Neural cell (in vitro differentiated cells): Measurements from ENCODE around the gene TGM1.

Source experiments
- EP300 ChIP-seq: fragments of 450-650 bp; conservative IDR thresholded peaks from 2 replicates; pipeline ENCODE4 v1.6.1; 2014; ENCODE audit warnings: antibody characterized with exemption, mild to moderate bottlenecking, moderate library complexity; ENCODE audit not compliant: poor library complexity, severe bottlenecking
- EZH2 ChIP-seq: fragments of 200-600, 300-800 bp; shearing (Covaris generic), sonication (generic); IDR thresholded peaks from 2 replicates; pipeline ENCODE4 v1.6.1; 2014; ENCODE audit warnings: antibody characterized with exemption, low read length, borderline replicate concordance, mild to moderate bottlenecking; ENCODE audit not compliant: insufficient read depth, poor library complexity, severe bottlenecking
- MXI1 ChIP-seq: fragments of 450-650 bp; conservative IDR thresholded peaks from 2 replicates; pipeline ENCODE4 v1.6.1; 2014; ENCODE audit warnings: antibody characterized with exemption, mild to moderate bottlenecking; ENCODE audit not compliant: poor library complexity, severe bottlenecking
- POLR2AphosphoS5 ChIP-seq: IDR thresholded peaks from 2 replicates; pipeline ENCODE4 v1.6.1; 2012
- RAD21 ChIP-seq: fragments of 450-650 bp; conservative IDR thresholded peaks from 2 replicates; pipeline ENCODE4 v1.6.1; 2014; ENCODE audit warnings: antibody characterized with exemption, mild to moderate bottlenecking, moderate library complexity
- SMC3 ChIP-seq: fragments of 450-650 bp; conservative IDR thresholded peaks from 2 replicates; pipeline ENCODE4 v1.6.1; 2014; ENCODE audit warnings: antibody characterized with exemption, mild to moderate bottlenecking, moderate library complexity; ENCODE audit not compliant: poor library complexity
- TF ChIP-seq, protein P1 (sequence below): fragments of 450-650 bp; IDR thresholded peaks from 2 replicates; pipeline ENCODE4 v1.5.1; 2014; ENCODE audit warnings: antibody characterized with exemption, mild to moderate bottlenecking, moderate library complexity; ENCODE audit not compliant: poor library complexity, severe bottlenecking
- TF ChIP-seq, protein P2 (sequence below): IDR thresholded peaks from 2 replicates; pipeline ENCODE4 v1.6.1; 2012; ENCODE audit warnings: borderline replicate concordance

DNA sequence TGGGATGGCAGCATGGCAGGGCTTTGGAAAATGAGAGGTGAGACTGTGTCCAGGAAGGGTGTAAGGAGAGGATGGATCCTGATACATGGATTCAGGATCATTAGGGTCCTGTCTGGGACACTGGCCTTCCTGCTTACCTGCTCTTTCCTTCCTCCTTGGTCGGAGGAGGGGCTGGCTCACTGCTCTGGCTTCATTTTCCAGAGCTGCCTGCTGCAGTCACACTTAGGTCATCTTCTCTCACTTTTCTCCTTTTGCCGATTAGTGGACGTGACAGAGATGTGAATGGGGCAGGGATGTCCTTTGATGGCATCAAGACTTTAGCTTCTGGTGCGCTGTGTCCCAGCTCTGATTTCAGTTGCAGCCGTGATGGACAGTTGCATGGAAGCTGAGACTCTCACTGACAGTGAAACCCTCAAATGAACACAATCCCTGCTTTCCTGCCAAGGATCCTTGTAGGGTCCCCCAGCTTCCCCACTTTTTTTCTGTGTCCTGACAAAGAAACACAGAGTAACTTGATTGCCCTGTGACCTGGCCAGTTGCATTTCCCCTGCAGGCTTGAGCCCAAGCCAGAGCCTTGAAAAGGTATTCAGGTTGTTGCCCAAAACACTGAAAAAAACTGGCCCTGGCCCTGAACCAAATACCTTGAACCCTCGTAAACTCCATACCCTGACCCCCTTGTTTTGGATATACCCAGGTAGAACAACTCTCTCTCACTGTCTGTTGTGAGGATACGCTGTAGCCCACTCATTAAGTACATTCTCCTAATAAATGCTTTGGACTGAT, 45.6 kb upstream of the TGM1 start:
- TF ChIP-seq EZH2 (no peak), RAD21 (no peak), POLR2AphosphoS5 (no peak), EP300 (no peak), SMC3 (peak; percentile 6), MXI1 (no peak)
- TF ChIP-seq, protein P1, sequence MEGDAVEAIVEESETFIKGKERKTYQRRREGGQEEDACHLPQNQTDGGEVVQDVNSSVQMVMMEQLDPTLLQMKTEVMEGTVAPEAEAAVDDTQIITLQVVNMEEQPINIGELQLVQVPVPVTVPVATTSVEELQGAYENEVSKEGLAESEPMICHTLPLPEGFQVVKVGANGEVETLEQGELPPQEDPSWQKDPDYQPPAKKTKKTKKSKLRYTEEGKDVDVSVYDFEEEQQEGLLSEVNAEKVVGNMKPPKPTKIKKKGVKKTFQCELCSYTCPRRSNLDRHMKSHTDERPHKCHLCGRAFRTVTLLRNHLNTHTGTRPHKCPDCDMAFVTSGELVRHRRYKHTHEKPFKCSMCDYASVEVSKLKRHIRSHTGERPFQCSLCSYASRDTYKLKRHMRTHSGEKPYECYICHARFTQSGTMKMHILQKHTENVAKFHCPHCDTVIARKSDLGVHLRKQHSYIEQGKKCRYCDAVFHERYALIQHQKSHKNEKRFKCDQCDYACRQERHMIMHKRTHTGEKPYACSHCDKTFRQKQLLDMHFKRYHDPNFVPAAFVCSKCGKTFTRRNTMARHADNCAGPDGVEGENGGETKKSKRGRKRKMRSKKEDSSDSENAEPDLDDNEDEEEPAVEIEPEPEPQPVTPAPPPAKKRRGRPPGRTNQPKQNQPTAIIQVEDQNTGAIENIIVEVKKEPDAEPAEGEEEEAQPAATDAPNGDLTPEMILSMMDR, result no peak
- TF ChIP-seq, protein P2, sequence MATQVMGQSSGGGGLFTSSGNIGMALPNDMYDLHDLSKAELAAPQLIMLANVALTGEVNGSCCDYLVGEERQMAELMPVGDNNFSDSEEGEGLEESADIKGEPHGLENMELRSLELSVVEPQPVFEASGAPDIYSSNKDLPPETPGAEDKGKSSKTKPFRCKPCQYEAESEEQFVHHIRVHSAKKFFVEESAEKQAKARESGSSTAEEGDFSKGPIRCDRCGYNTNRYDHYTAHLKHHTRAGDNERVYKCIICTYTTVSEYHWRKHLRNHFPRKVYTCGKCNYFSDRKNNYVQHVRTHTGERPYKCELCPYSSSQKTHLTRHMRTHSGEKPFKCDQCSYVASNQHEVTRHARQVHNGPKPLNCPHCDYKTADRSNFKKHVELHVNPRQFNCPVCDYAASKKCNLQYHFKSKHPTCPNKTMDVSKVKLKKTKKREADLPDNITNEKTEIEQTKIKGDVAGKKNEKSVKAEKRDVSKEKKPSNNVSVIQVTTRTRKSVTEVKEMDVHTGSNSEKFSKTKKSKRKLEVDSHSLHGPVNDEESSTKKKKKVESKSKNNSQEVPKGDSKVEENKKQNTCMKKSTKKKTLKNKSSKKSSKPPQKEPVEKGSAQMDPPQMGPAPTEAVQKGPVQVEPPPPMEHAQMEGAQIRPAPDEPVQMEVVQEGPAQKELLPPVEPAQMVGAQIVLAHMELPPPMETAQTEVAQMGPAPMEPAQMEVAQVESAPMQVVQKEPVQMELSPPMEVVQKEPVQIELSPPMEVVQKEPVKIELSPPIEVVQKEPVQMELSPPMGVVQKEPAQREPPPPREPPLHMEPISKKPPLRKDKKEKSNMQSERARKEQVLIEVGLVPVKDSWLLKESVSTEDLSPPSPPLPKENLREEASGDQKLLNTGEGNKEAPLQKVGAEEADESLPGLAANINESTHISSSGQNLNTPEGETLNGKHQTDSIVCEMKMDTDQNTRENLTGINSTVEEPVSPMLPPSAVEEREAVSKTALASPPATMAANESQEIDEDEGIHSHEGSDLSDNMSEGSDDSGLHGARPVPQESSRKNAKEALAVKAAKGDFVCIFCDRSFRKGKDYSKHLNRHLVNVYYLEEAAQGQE, result no peak
